ENCODE measurements around the gene ANKLE2. TPM values are rescaled to one million over a fixed set of nuclear protein-coding genes. Genes with fewer than 3 reads are reported as not detected.

ANKLE2 gene
- total and polyA plus RNA-seq, 2 of the 8 experiments (the other 6 are each of a cell fraction or from before 2014, with no cell fraction given) = 41.0 to 64.9 TPM

GRCh38 chr12:132726386-132726785, 35.2 kb downstream of the ANKLE2 start:
- H3K56ac ChIP-seq (replicated peaks; ENCODE audit: insufficient read length, low read depth, low read length) = no peak overlapping the region
- POLR2A ChIA-PET (ENCODE audit: partially characterized antibody) = interaction anchor here (0.6 to 1.1 kb wide), 3 partner anchors 10 to 13 kb away, joined by 3 read pairs; no protein-coding TSS in a partner anchor
- peaks cover 3 to 19% of the 10 kb centered on the region in 2 experiments for H4K20me1 ChIP-seq (replicated peaks in 1 of 2; ENCODE audit: control insufficient read depth in 1 of 2, insufficient read depth in 2 of 2, low read length in 2 of 2)
- no peak overlapping the region for H2BK5ac ChIP-seq (ENCODE audit: low read depth, low read length)
- H2AK5ac ChIP-seq (ENCODE audit: low read depth, low read length) = no peak overlapping the region
- H4K5ac ChIP-seq (ENCODE audit: insufficient read length, low read depth, low read length) = no peak overlapping the region
- FAIRE-seq = no peak
- H3K4me3 ChIP-seq (ENCODE audit: extremely low read depth in 1 of 4, insufficient read depth in 2 of 4, low read depth in 3 of 4, low read length in 4 of 4) = no peak overlapping the region
- peaks cover 23 to 79% (median 52%) of the 10 kb centered on the region in 4 experiments for H3K36me3 ChIP-seq (ENCODE audit: control insufficient read depth in 2 of 4, insufficient read depth in 4 of 4, low read length in 3 of 4)
- 94% methylated on average over 12 of the region's 12 CpGs; no CpG with 5 or more reads in 1 of the 2 experiments for whole genome bisulfite sequencing, 2 experiments (ENCODE audit: extremely low coverage in 1 of 2, insufficient coverage in 1 of 2, insufficient read length in 1 of 2, insufficient replicate concordance in 2 of 2, low coverage in 1 of 2, low lambda C conversion rate in 2 of 2, missing lambda C conversion rate in 1 of 2)
- H2BK20ac ChIP-seq (ENCODE audit: low read length) = no peak overlapping the region
- H3K9ac ChIP-seq (replicated peaks in 1 of 4; ENCODE audit: extremely low read depth in 1 of 4, low read depth in 3 of 4, low read length in 3 of 4) = no peak overlapping the region
- H3K9me3 ChIP-seq (ENCODE audit: insufficient read depth in 2 of 2, low read depth in 1 of 2, low read length in 1 of 2) = peaks cover 0 to 8% of the 10 kb centered on the region in 2 experiments; a peak in 1 of 4 replicates
- H3K14ac ChIP-seq (ENCODE audit: insufficient read length) = no peak overlapping the region
- H3K79me1 ChIP-seq (ENCODE audit: low read depth, low read length) = no peaks in the 10 kb centered on the region
- no peak overlapping the region for H3K27ac ChIP-seq (ENCODE audit: low read depth, low read length)
- no peaks in the 10 kb centered on the region for H3K27me3 ChIP-seq (replicated peaks in 1 of 4; ENCODE audit: control insufficient read depth in 3 of 4, extremely low read depth in 1 of 4, insufficient read depth in 3 of 4, low read length in 3 of 4)
- no peak for TF ChIP-seq GABPA (IDR thresholded peaks at IDR 0.05; ENCODE audit: borderline replicate concordance, insufficient read depth, low read length)
- TF ChIP-seq CTBP2 (IDR thresholded peaks at IDR 0.05; ENCODE audit: borderline replicate concordance, insufficient read depth, insufficient read length, low read length) = no peak
- no peak for TF ChIP-seq CTCF (IDR thresholded peaks at IDR 0.05; ENCODE audit: control extremely low read depth in 1 of 3, insufficient read depth in 1 of 3, low read depth in 1 of 3, low read length in 3 of 3)
- TF ChIP-seq MAX (IDR thresholded peaks at IDR 0.05) = no peak
- no peak for TF ChIP-seq GTF2F1 (IDR thresholded peaks at IDR 0.05; ENCODE audit: borderline replicate concordance, low read depth, low read length)
- TF ChIP-seq ASH2L (IDR thresholded peaks at IDR 0.05; ENCODE audit: low read length) = no peak
- no peak for TF ChIP-seq TBP (IDR thresholded peaks at IDR 0.05; ENCODE audit: low read depth, low read length)
- TF ChIP-seq SIN3A (conservative IDR thresholded peaks at IDR 0.05 in 1 of 2, IDR thresholded peaks at IDR 0.05 in 1 of 2; ENCODE audit: low read depth in 1 of 2, low read length in 2 of 2) = no peak
- TF ChIP-seq TAF1 (IDR thresholded peaks at IDR 0.05; ENCODE audit: low read depth, low read length) = no peak
- H2BK120ac ChIP-seq (replicated peaks; ENCODE audit: low read depth, low read length) = no peak overlapping the region
- no peak overlapping the region for H3K4me2 ChIP-seq (ENCODE audit: insufficient read depth in 1 of 2, low read depth in 2 of 2, low read length in 2 of 2)
- H3K79me2 ChIP-seq (ENCODE audit: control insufficient read depth in 1 of 2, insufficient read depth in 2 of 2, low read length in 2 of 2) = no peaks in the 10 kb centered on the region; a peak in 1 of 4 replicates
- no peak overlapping the region; the same call in 1 of the 2 replicates for H4K8ac ChIP-seq (ENCODE audit: extremely low read depth, insufficient read depth, low read length)
- H3K23ac ChIP-seq (ENCODE audit: insufficient read length) = no peak overlapping the region
- CTCF ChIA-PET (ENCODE audit: partially characterized antibody) = no interaction called here
- H3K23me2 ChIP-seq (ENCODE audit: low read depth, low read length) = no peaks in the 10 kb centered on the region
- H3K4ac ChIP-seq (replicated peaks; ENCODE audit: insufficient read length, low read depth, low read length) = no peak overlapping the region
- no peak overlapping the region for H4K91ac ChIP-seq (replicated peaks; ENCODE audit: insufficient read length, low read length)
- H2AFZ ChIP-seq (ENCODE audit: low read length) = no peak overlapping the region
- no peaks in the 10 kb centered on the region; a peak in 1 of 7 replicates for H3K4me1 ChIP-seq (replicated peaks in 1 of 4; ENCODE audit: control insufficient read depth in 3 of 4, insufficient read depth in 4 of 4, low read length in 3 of 4)
- H3K18ac ChIP-seq (ENCODE audit: extremely low read depth, low read length) = no peak overlapping the region
- DNase-seq (ENCODE audit: low read depth in 1 of 2, low spot score in 2 of 2) = no peak
- no peak overlapping the region for H2BK12ac ChIP-seq (ENCODE audit: low read depth, low read length)
- no peak overlapping the region for H2BK15ac ChIP-seq (ENCODE audit: low read length)

All from H1 (cell line).